SJCRH30 (cell line): ENCODE measurements around the gene AMIGO1. TPM values are rescaled to one million over a fixed set of nuclear protein-coding genes. Genes with fewer than 3 reads are reported as not detected.

Experiments
- DNase-seq, 2 experiments: peaks; one replicate each; pipeline ENCODE4 v3.0.0-alpha.2; 2015 to 2020
- H3K27ac ChIP-seq: fragments of 250-450 bp; sonication (Bioruptor Pico); 2 replicates; pipeline ENCODE4 v1.5.1; 2020; ENCODE audit warnings: mild to moderate bottlenecking, moderate library complexity
- H3K27me3 ChIP-seq: fragments of 250-450 bp; sonication (Bioruptor Pico); 2 replicates; pipeline ENCODE4 v1.5.1; 2020; ENCODE audit warnings: mild to moderate bottlenecking, moderate library complexity
- H3K36me3 ChIP-seq: fragments of 250-450 bp; sonication (Bioruptor Pico); 2 replicates; pipeline ENCODE4 v1.5.1; 2020; ENCODE audit warnings: mild to moderate bottlenecking, moderate library complexity
- H3K4me1 ChIP-seq: fragments of 250-450 bp; sonication (Bioruptor Pico); 2 replicates; pipeline ENCODE4 v1.5.1; 2020; ENCODE audit warnings: mild to moderate bottlenecking, moderate library complexity
- H3K4me3 ChIP-seq: fragments of 250-450 bp; sonication (Bioruptor Pico); 2 replicates; pipeline ENCODE4 v1.5.1; 2020; ENCODE audit warnings: mild to moderate bottlenecking, moderate library complexity
- H3K9me3 ChIP-seq: fragments of 250-450 bp; sonication (Bioruptor Pico); replicated peaks from 2 replicates; pipeline ENCODE4 v1.5.1; 2020; ENCODE audit warnings: mild to moderate bottlenecking, moderate library complexity
- total RNA-seq: library from RNA; depleted of rRNA; stranded (reverse); fragments of >200 nt; shearing (Covaris generic); gene quantifications from 2 replicates; pipeline ENCODE4 v1.2.3, GENCODE V29; 2014

The AMIGO1 gene
- total RNA-seq, 1 experiment from 2014 or later: 0.59 TPM

- H3K27me3 ChIP-seq: no peaks in the 10 kb centered on the region
- H3K9me3 ChIP-seq: no peaks in the 10 kb centered on the region
- H3K4me1 ChIP-seq: peaks cover 20% of the 10 kb centered on the region
- no peak for DNase-seq
- no peak overlapping the region for H3K27ac ChIP-seq
- H3K4me3 ChIP-seq: no peak overlapping the region
- H3K36me3 ChIP-seq: 0 out of 2 replicates have a peak, but pooled peaks cover 3% of the 10 kb centered on the region
Observed at GRCh38 chr1:109501644-109502363, 7.7 kb downstream of the AMIGO1 start.

GRCh38 chr1:109500941-109501381 lies 8.6 kb downstream of the AMIGO1 start:
- no peak overlapping the region for H3K27ac ChIP-seq
- H3K36me3 ChIP-seq: 0 out of 2 replicates have a peak, but pooled peaks cover 3% of the 10 kb centered on the region

GRCh38 chr1:109499661-109500536 lies 9.6 kb downstream of the AMIGO1 start:
- 0 out of 2 replicates have a peak, but pooled peaks cover 3% of the 10 kb centered on the region for H3K36me3 ChIP-seq
- no peak overlapping the region for H3K27ac ChIP-seq
- no peak overlapping the region for H3K4me3 ChIP-seq
- no peaks in the 10 kb centered on the region for H3K9me3 ChIP-seq
- no peaks in the 10 kb centered on the region for H3K27me3 ChIP-seq
- peaks cover 20% of the 10 kb centered on the region for H3K4me1 ChIP-seq
- peak; percentile 83 to 88 for DNase-seq

More at GRCh38 chr1:109500941-109501381, 8.6 kb downstream of the AMIGO1 start:
- Histone ChIP-seq H3K27me3 (no peaks in the 10 kb centered on the region), H3K4me3 (no peak overlapping the region), H3K4me1 (peaks cover 20% of the 10 kb centered on the region), H3K9me3 (no peaks in the 10 kb centered on the region)
- DNase-seq: no peak

GRCh38 chr1:109499081-109499480 lies 10.4 kb downstream of the AMIGO1 start:
- Histone ChIP-seq H3K27ac (peak overlapping the region; percentile 58; the same call in 1 of the 2 replicates), H3K27me3 (no peaks in the 10 kb centered on the region), H3K4me3 (no peak overlapping the region), H3K4me1 (peaks cover 20% of the 10 kb centered on the region), H3K9me3 (no peaks in the 10 kb centered on the region), H3K36me3 (0 out of 2 replicates have a peak, but pooled peaks cover 3% of the 10 kb centered on the region)
- DNase-seq: no peak

GRCh38 chr1:109498161-109498801 lies 11.2 kb downstream of the AMIGO1 start:
- H3K4me3 ChIP-seq: no peak overlapping the region
- H3K27me3 ChIP-seq: no peaks in the 10 kb centered on the region
- peaks cover 23% of the 10 kb centered on the region for H3K4me1 ChIP-seq
- 0 out of 2 replicates have a peak, but pooled peaks cover 3% of the 10 kb centered on the region for H3K36me3 ChIP-seq
- DNase-seq: peak; percentile 85 to 93
- H3K27ac ChIP-seq: peak overlapping the region; percentile 58
- H3K9me3 ChIP-seq: no peaks in the 10 kb centered on the region

- Histone ChIP-seq H3K4me1 (peaks cover 23% of the 10 kb centered on the region), H3K27me3 (no peaks in the 10 kb centered on the region), H3K9me3 (no peaks in the 10 kb centered on the region), H3K36me3 (0 out of 2 replicates have a peak, but pooled peaks cover 3% of the 10 kb centered on the region), H3K4me3 (no peak overlapping the region), H3K27ac (no peak overlapping the region; the same call in 1 of the 2 replicates)
- DNase-seq: no peak
Observed at GRCh38 chr1:109497449-109498160, 11.9 kb downstream of the AMIGO1 start.

- Histone ChIP-seq H3K27me3 (no peaks in the 10 kb centered on the region), H3K4me1 (peaks cover 23% of the 10 kb centered on the region), H3K27ac (no peak overlapping the region), H3K4me3 (no peak overlapping the region), H3K9me3 (no peaks in the 10 kb centered on the region), H3K36me3 (0 out of 2 replicates have a peak, but pooled peaks cover 3% of the 10 kb centered on the region)
- no peak for DNase-seq
Observed at GRCh38 chr1:109495738-109496137, 13.8 kb downstream of the AMIGO1 start.

GRCh38 chr1:109493805-109494539 lies 15.6 kb downstream of the AMIGO1 start, which contains the start of gene CYB561D1:
TSS of gene CYB561D1 (plus strand) at chr1:109494094. CDS start at chr1:109494140, 46 bp downstream.
- no peaks in the 10 kb centered on the region for H3K27me3 ChIP-seq
- no peaks in the 10 kb centered on the region for H3K36me3 ChIP-seq
- H3K4me3 ChIP-seq: peak within 1 kb of the TSS; percentile 67
- DNase-seq: peak; percentile 93
- peak within 1 kb of the TSS; percentile 54 for H3K27ac ChIP-seq
- no peaks in the 10 kb centered on the region for H3K9me3 ChIP-seq
- peaks cover 9% of the 10 kb centered on the region for H3K4me1 ChIP-seq

GRCh38 chr1:109493227-109493626 lies 16.3 kb downstream of the AMIGO1 start:
- H3K9me3 ChIP-seq: no peaks in the 10 kb centered on the region
- peaks cover 3% of the 10 kb centered on the region; the same call in 1 of the 2 replicates for H3K4me1 ChIP-seq
- DNase-seq: peak in 1 of 2 experiments; percentile 28
- peak overlapping the region; percentile 67 for H3K4me3 ChIP-seq
- no peaks in the 10 kb centered on the region for H3K27me3 ChIP-seq
- no peaks in the 10 kb centered on the region for H3K36me3 ChIP-seq
- H3K27ac ChIP-seq: no peak overlapping the region

- Histone ChIP-seq H3K36me3 (no peaks in the 10 kb centered on the region), H3K9me3 (no peaks in the 10 kb centered on the region), H3K4me1 (peaks cover 3% of the 10 kb centered on the region; the same call in 1 of the 2 replicates), H3K27me3 (no peaks in the 10 kb centered on the region), H3K27ac (no peak overlapping the region), H3K4me3 (no peak overlapping the region)
- DNase-seq: no peak
Observed at GRCh38 chr1:109492779-109493178, 16.7 kb downstream of the AMIGO1 start.

- no peaks in the 10 kb centered on the region; the same call in 1 of the 2 replicates for H3K36me3 ChIP-seq
- H3K9me3 ChIP-seq: no peaks in the 10 kb centered on the region
Observed at GRCh38 chr1:109491372-109491771, 18.2 kb downstream of the AMIGO1 start.

GRCh38 chr1:109490934-109491302 lies 18.6 kb downstream of the AMIGO1 start:
- H3K9me3 ChIP-seq: no peaks in the 10 kb centered on the region
- H3K4me1 ChIP-seq: peaks cover 3% of the 10 kb centered on the region; the same call in 1 of the 2 replicates
- H3K4me3 ChIP-seq: no peak overlapping the region
- H3K27me3 ChIP-seq: no peaks in the 10 kb centered on the region
- DNase-seq: no peak
- H3K27ac ChIP-seq: no peak overlapping the region
- no peaks in the 10 kb centered on the region; the same call in 1 of the 2 replicates for H3K36me3 ChIP-seq

More at GRCh38 chr1:109491372-109491771, 18.2 kb downstream of the AMIGO1 start:
- no peak overlapping the region for H3K27ac ChIP-seq
- H3K4me1 ChIP-seq: peaks cover 3% of the 10 kb centered on the region; the same call in 1 of the 2 replicates
- H3K27me3 ChIP-seq: no peaks in the 10 kb centered on the region
- H3K4me3 ChIP-seq: no peak overlapping the region
- no peak for DNase-seq
